ENCODE results near the gene GTF3C1.
"Not testable (repeated sequence)": the region's sequence is repeated elsewhere in the genome, so short reads cannot be mapped to it uniquely, and the experiment has no call there.

- not testable (repeated sequence) for TF ChIP-seq CTCF, POLR2A (IDR thresholded peaks at IDR 0.05)
Measured at GRCh38 chr16:27435146-27435545, 114.6 kb downstream of the GTF3C1 start.
